ENCODE results near the gene XCR1.

- TF ChIP-seq CTCF (IDR thresholded peaks at IDR 0.05; ENCODE audit: extremely low read depth in 1 of 2, insufficient read depth in 1 of 2, low read depth in 1 of 2, low read length in 2 of 2) (no peak), POLR2A (IDR thresholded peaks at IDR 0.05; ENCODE audit: low read depth, low read length) (no peak), POLR2AphosphoS5 (IDR thresholded peaks at IDR 0.05; ENCODE audit: insufficient read depth, low read depth, low read length) (no peak)
Observed at GRCh38 chr3:46008058-46008457, 19.2 kb downstream of the XCR1 start.
